Measurements from ENCODE around the gene CIRBP.

CIRBP gene

GRCh38 chr19:1229924-1230782 is 39.0 kb upstream of the CIRBP start:
- intact Hi-C loops (cut with DNase I): no loop called here
- no peak for DNase-seq

- intact Hi-C loops (cut with DNase I): no loop called here
- peak in 2 of 42 donors; percentile 22 to 25 for DNase-seq
Measured at GRCh38 chr19:1230783-1231489, 38.2 kb upstream of the CIRBP start.

- intact Hi-C loops (cut with DNase I): no loop called here
- DNase-seq: peak in 1 of 42 donors; percentile 8
Measured at GRCh38 chr19:1231729-1232637, 37.1 kb upstream of the CIRBP start.

GRCh38 chr19:1232652-1233072 is 36.5 kb upstream of the CIRBP start:
- intact Hi-C loops (cut with DNase I): no loop called here
- DNase-seq: peak in 2 of 42 donors; percentile 20 to 50

- no peak for DNase-seq
- intact Hi-C loops (cut with DNase I): no loop called here
Measured at GRCh38 chr19:1233115-1233667, 35.9 kb upstream of the CIRBP start.

GRCh38 chr19:1234051-1234954 is 34.8 kb upstream of the CIRBP start:
- DNase-seq: no peak
- intact Hi-C loops (cut with DNase I): no loop called here

GRCh38 chr19:1234955-1235380 is 34.2 kb upstream of the CIRBP start:
- intact Hi-C loops (cut with DNase I): no loop called here

GRCh38 chr19:1235625-1236538 is 33.2 kb upstream of the CIRBP start:
- peak in 6 of 42 donors; percentile 32 to 74 (median 56) for DNase-seq
- intact Hi-C loops (cut with DNase I): no loop called here

More at GRCh38 chr19:1234955-1235380, 34.2 kb upstream of the CIRBP start:
- no peak for DNase-seq

- intact Hi-C loops (cut with DNase I): no loop called here
Measured at GRCh38 chr19:1236576-1236975, 32.6 kb upstream of the CIRBP start.

GRCh38 chr19:1237027-1237659 is 32.0 kb upstream of the CIRBP start:
- DNase-seq: peak in 11 of 42 donors; percentile 28 to 75 (median 54)
- intact Hi-C loops (cut with DNase I): no loop called here

More at GRCh38 chr19:1236576-1236975, 32.6 kb upstream of the CIRBP start:
- DNase-seq: peak in 31 of 42 donors; percentile 58 to 87 (median 70)

- DNase-seq: peak in 22 of 42 donors; percentile 55 to 84 (median 72)
- intact Hi-C loops (cut with DNase I): no loop called here
Measured at GRCh38 chr19:1237754-1238368, 31.3 kb upstream of the CIRBP start, which contains the start of gene CBARP. Gene CBARP, minus strand, starts transcription at chr19:1238005. Its CDS starts 1,905 bp downstream, at chr19:1236100.

GRCh38 chr19:1238369-1239303 is 30.5 kb upstream of the CIRBP start:
- DNase-seq: peak in 3 of 42 donors; percentile 7 to 44 (median 15)
- intact Hi-C loops (cut with DNase I): no loop called here

GRCh38 chr19:1239420-1239795 is 29.7 kb upstream of the CIRBP start:
- intact Hi-C loops (cut with DNase I): no loop called here
- DNase-seq: peak in 3 of 42 donors; percentile 27 to 59 (median 28)

All from head of caudate nucleus (tissue), 42 donors.